ENCODE data around the gene PLPP4.

DNA sequence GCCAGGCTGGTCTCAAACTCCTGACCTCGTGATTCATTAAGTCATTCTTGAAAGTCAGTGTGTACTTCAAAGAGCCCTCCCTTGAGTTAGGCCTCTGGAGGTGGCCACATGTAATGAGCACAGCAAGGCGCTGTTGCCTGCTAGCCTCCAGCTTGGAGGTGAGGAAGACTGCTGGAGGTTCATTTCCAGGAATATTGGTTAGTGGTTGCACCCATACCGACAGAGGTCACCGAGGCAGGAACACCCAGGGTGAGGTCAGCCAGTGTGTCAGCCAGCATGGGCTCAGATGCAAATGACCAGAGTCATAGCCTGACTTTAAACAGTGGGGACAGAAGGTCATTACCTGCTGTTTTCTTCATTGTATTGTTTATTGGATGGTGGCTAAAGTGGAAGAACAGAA is 85.0 kb downstream of the PLPP4 start:
- TF ChIP-seq, protein P1, sequence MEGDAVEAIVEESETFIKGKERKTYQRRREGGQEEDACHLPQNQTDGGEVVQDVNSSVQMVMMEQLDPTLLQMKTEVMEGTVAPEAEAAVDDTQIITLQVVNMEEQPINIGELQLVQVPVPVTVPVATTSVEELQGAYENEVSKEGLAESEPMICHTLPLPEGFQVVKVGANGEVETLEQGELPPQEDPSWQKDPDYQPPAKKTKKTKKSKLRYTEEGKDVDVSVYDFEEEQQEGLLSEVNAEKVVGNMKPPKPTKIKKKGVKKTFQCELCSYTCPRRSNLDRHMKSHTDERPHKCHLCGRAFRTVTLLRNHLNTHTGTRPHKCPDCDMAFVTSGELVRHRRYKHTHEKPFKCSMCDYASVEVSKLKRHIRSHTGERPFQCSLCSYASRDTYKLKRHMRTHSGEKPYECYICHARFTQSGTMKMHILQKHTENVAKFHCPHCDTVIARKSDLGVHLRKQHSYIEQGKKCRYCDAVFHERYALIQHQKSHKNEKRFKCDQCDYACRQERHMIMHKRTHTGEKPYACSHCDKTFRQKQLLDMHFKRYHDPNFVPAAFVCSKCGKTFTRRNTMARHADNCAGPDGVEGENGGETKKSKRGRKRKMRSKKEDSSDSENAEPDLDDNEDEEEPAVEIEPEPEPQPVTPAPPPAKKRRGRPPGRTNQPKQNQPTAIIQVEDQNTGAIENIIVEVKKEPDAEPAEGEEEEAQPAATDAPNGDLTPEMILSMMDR (IDR thresholded peaks at IDR 0.05), result no peak
- TF ChIP-seq EZH2 (IDR thresholded peaks at IDR 0.05) (no peak), EZH2phosphoT487 (IDR thresholded peaks at IDR 0.05) (no peak)
